ENCODE results near the gene MINK1.
"Not testable (repeated sequence)": the region's sequence is repeated elsewhere in the genome, so short reads cannot be mapped to it uniquely, and the experiment has no call there.

Gene MINK1

GRCh38 chr17:4850246-4850645 is 17.1 kb downstream of the MINK1 start:
- no peak for DNase-seq

- DNase-seq, result no peak
These were observed 17.9 kb downstream of the MINK1 start for GRCh38 chr17:4851084-4851483.

- no peak for DNase-seq
These were observed 19.5 kb downstream of the MINK1 start for GRCh38 chr17:4852567-4853207.

- DNase-seq, result no peak
These were observed 20.1 kb downstream of the MINK1 start for GRCh38 chr17:4853208-4853671.

- no peak for DNase-seq
These were observed 21.1 kb downstream of the MINK1 start for GRCh38 chr17:4854111-4854681.

- no peak for DNase-seq
These were observed 23.3 kb downstream of the MINK1 start for GRCh38 chr17:4856271-4856936.

- DNase-seq, result no peak
These were observed 23.8 kb downstream of the MINK1 start for GRCh38 chr17:4856937-4857314.

- DNase-seq, result not testable (repeated sequence)
These were observed 24.2 kb downstream of the MINK1 start for GRCh38 chr17:4857347-4857746.

GRCh38 chr17:4858068-4858881 is 25.1 kb downstream of the MINK1 start:
- DNase-seq, result no peak

- DNase-seq, result no peak
These were observed 25.7 kb downstream of the MINK1 start for GRCh38 chr17:4858882-4859260.

GRCh38 chr17:4859816-4860625 is 26.9 kb downstream of the MINK1 start:
- no peak for DNase-seq

GRCh38 chr17:4860651-4861050 is 27.5 kb downstream of the MINK1 start:
- DNase-seq, result no peak

- DNase-seq, result no peak
These were observed 27.9 kb downstream of the MINK1 start for GRCh38 chr17:4861052-4861451.

GRCh38 chr17:4862720-4863119 is 29.6 kb downstream of the MINK1 start:
- no peak for DNase-seq

GRCh38 chr17:4863321-4863720 is 30.2 kb downstream of the MINK1 start:
- no peak for DNase-seq

GRCh38 chr17:4867535-4867934 is 34.4 kb downstream of the MINK1 start:
- not testable (repeated sequence) for DNase-seq

GRCh38 chr17:4869058-4869998 is 36.2 kb downstream of the MINK1 start:
- DNase-seq, result not testable (repeated sequence)

GRCh38 chr17:4870855-4871254 is 37.7 kb downstream of the MINK1 start:
- no peak for DNase-seq

- peak; percentile 4 for DNase-seq
These were observed 39.6 kb downstream of the MINK1 start for GRCh38 chr17:4872786-4873185.

GRCh38 chr17:4877089-4877488 is 43.9 kb downstream of the MINK1 start:
- DNase-seq, result no peak

- no peak for DNase-seq
These were observed 46.5 kb downstream of the MINK1 start for GRCh38 chr17:4879601-4880000.
